H1 (cell line): Measurements from ENCODE around the gene RFXANK. TPM values are rescaled to one million over a fixed set of nuclear protein-coding genes. Genes with fewer than 3 reads are reported as not detected.

Experiments
- GABPA ChIP-seq: IDR thresholded peaks from 2 replicates; pipeline ENCODE4 v1.6.1; 2011; ENCODE audit warnings: mild to moderate bottlenecking, low read length, moderate library complexity, borderline replicate concordance; ENCODE audit not compliant: insufficient read depth
- HDAC6 ChIP-seq: IDR thresholded peaks from one replicate; pipeline ENCODE4 v1.7.1; 2012; ENCODE audit warnings: low read depth, mild to moderate bottlenecking, inconsistent platforms, low read length, moderate library complexity
- SAP30 ChIP-seq: fragments of 300-600 bp; sonication (generic); IDR thresholded peaks from 2 replicates; pipeline ENCODE4 v1.7.1; 2012; ENCODE audit warnings: low read length, moderate library complexity, mild to moderate bottlenecking, inconsistent platforms; ENCODE audit not compliant: insufficient read depth, insufficient replicate concordance
- polyA plus RNA-seq, 7 experiments: library from polyadenylated mRNA; depleted of rRNA in 3 of 7; stranded (reverse) in 5 of 7; unstranded in 2 of 7; fragments of >200 nt in 5 of 7; fragments of 200-250 nt in 2 of 7; gene quantifications; 1 replicate in 5 of 7; 2 replicates in 1 of 7; 4 replicates in 1 of 7; pipeline versions ENCODE4 v1.2.1 to v1.2.3, GENCODE V29; 2011 to 2013; ENCODE audit warnings: missing spikeins in 2 of 7, mixed read lengths in 2 of 7
- total RNA-seq: library from RNA; stranded (reverse); fragmentation: NEBNext Ultra II Directional; extraction: Animal tissue kit (Norgen Biotek cat#: 25700); gene quantifications from 2 replicates; pipeline ENCODE4 v1.2.1, GENCODE V29; 2021
- TF ChIP-seq, protein P1 (sequence below): IDR thresholded peaks from 2 replicates; pipeline ENCODE4 v1.6.1; 2011; ENCODE audit warnings: low read depth, mild to moderate bottlenecking, low read length; ENCODE audit not compliant: insufficient read depth
- TF ChIP-seq, protein P2 (sequence below), 3 experiments: IDR thresholded peaks; 1 replicate in 2 of 3; 2 replicates in 1 of 3; pipeline versions ENCODE4 v1.5.1 to v1.6.1; 2011; ENCODE audit warnings: low read length in 3 of 3, mild to moderate bottlenecking in 3 of 3, inconsistent platforms in 2 of 3, low read depth in 1 of 3, moderate library complexity in 1 of 3; ENCODE audit not compliant: insufficient read depth in 1 of 3; ENCODE audit errors: control extremely low read depth in 1 of 3

RFXANK gene
- total and polyA plus RNA-seq, 2 of the 8 experiments (the other 6 are each of a cell fraction or from before 2014, with no cell fraction given), result 72.9 to 87.5 TPM

DNA sequence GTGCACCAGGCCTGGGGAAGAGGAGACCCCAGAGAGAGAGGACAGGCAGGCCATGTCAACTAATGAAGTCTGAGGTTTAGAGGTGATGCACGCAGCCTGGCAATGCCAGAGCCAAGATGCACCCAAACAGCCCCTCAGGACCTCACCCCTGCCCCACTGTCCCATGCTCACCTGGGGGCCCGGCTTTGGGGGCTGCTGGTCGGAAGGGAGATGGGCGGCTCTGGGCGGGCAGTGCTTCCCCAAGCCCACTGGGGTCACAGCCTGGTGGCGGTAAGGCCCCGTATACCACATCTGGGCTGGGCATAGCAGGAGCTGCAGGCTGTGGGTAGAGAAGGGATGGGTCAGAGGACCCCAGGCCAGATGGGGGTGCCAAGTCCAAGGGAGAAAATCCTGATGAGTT is 45.2 kb upstream of the RFXANK start (continued):
- TF ChIP-seq, protein P1, sequence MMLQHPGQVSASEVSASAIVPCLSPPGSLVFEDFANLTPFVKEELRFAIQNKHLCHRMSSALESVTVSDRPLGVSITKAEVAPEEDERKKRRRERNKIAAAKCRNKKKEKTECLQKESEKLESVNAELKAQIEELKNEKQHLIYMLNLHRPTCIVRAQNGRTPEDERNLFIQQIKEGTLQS, result no peak
- TF ChIP-seq, protein P2, sequence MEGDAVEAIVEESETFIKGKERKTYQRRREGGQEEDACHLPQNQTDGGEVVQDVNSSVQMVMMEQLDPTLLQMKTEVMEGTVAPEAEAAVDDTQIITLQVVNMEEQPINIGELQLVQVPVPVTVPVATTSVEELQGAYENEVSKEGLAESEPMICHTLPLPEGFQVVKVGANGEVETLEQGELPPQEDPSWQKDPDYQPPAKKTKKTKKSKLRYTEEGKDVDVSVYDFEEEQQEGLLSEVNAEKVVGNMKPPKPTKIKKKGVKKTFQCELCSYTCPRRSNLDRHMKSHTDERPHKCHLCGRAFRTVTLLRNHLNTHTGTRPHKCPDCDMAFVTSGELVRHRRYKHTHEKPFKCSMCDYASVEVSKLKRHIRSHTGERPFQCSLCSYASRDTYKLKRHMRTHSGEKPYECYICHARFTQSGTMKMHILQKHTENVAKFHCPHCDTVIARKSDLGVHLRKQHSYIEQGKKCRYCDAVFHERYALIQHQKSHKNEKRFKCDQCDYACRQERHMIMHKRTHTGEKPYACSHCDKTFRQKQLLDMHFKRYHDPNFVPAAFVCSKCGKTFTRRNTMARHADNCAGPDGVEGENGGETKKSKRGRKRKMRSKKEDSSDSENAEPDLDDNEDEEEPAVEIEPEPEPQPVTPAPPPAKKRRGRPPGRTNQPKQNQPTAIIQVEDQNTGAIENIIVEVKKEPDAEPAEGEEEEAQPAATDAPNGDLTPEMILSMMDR (IDR thresholded peaks at IDR 0.05; ENCODE audit: control extremely low read depth in 1 of 3, insufficient read depth in 1 of 3, low read depth in 1 of 3, low read length in 3 of 3), result no peak
- TF ChIP-seq SAP30, result no peak
- TF ChIP-seq HDAC6, result no peak
- no peak for TF ChIP-seq GABPA
